HG03439 (cell line): ENCODE data around the gene ARMC8.

Experiments used
- ATAC-seq: cut with Tn5 transposase; IDR thresholded peaks from one replicate; pipeline ENCODE4 v1.9.1; 2021; ENCODE audit warnings: mild to moderate bottlenecking, moderate library complexity; ENCODE audit not compliant: unreplicated experiment

Gene ARMC8

DNA sequence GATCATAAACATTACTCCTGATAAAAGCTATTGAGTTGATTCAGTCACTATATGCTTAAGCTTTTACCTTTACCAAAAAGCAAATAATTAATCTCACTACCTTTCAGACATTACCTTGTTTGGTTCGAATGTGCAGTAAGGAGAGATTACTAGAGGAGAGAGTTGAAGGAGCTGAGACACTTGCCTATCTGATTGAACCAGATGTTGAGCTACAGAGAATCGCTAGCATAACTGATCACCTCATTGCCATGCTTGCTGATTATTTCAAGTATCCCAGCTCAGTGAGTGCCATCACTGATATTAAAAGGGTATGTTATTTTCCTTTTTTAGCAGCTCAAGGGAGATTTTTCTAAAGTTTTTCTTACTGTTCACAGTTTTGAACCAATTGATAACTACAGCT lies 54.6 kb downstream of the ARMC8 start:
- ATAC-seq, result no peak

DNA sequence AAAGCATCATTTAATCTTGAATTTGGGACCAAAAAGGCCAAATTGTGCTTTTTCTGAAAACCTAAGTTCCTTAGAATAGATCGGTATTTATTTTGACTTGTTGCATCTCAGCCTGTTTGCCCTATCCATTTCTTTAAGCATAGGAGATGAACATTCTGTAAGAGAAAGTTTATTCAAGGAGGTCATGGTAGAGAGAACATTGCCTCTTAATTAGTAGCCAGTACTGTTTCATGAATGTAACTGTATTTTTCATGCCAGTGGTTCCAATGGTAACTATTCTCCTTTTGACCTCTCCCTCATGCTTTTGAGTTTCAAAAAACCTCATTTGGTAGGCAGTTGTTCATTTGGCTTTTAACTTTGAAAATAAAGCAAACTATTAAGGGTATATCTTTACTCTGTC lies 55.4 kb downstream of the ARMC8 start:
- no peak for ATAC-seq

DNA sequence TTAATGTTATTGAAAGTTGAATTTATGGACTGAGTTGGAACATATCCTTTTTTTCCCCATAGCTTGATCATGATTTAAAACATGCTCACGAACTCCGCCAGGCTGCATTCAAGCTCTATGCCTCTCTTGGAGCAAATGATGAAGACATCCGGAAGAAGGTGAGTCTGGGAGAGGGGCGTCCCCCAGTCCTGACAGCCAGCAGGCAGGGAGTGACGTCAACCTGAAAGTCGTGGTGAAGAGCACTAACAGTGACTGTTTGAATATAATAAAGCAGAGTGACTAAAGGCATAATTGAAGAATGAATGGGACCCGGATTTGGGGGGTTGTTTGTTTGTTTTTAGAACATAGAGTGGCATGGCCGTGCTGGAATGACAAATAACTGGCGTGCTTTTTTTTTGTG lies 57.9 kb downstream of the ARMC8 start:
- no peak for ATAC-seq

DNA sequence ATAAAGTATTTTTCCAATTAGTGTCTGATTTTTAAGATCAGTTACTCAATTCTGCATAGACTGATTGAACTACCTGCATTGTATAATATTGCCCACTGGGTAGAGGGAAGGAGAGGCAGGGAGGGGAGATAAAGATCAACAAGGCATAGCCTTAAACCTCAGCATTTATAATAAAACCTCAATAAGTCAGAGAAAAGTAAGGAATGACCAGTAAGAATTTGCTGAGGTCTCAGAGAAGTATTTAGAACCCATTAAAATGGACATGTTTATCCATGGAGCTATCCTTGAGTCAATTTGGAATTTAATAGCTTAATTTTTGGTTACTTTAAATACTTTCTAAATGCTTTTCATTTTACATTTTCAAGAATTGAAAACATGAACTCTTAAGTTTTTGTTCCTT lies 62.5 kb downstream of the ARMC8 start:
- no peak for ATAC-seq

DNA sequence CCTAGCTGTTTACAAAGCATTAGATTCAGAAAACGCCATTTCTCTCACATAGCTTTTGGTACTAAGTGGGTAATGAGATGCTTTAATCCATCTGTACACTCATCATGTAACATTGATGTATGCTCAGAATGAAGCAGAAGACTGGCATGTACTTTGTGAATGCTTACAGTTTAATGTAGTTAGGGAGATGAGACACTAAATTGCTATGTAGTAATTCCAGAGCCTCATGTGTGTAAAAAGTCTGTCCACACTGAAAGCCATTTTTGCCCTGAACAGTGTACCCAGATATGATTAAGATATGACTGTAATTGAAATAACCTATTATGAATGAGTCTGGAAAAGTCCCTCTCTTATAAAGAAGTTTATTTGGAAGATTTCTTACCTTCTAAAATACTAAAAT lies 66.5 kb downstream of the ARMC8 start:
- ATAC-seq, result no peak

DNA sequence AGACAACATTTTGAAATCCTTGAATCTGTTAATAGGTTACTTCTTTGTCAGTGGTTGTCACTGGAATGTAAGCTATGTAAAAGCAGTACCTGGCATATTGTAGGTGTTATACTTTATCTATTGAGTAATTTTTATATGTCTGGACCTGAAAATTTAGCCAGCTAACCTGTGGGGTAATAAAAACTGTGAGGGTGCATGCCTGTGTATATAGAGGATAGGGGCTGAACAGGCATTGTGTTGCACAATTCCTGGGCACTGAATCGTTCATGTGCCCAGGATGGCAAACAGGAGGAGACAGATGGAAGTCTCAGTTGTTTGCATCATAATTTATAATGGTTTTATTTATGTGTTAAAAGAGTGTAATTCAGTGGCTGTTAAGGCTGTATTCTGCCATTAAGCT lies 67.1 kb downstream of the ARMC8 start:
- ATAC-seq, result no peak

DNA sequence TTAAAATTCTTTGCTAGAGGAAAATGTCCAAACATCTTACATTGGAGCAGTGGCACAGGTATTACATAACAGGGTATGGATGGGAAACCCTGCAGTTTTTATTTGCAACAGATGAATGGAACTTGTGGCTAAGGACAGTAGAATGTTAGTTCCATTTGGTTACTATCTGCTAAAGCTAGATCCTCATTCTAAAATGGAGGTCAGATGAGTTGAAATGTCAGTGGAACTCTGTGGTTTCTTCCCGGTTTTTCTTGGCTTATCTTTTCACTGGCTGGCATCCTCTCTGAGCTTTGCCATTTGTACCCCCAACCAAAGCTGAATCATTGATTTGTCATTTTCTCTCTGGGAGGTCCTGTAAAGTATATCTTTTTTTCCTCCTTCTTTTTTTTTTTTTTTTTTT lies 68.9 kb downstream of the ARMC8 start:
- ATAC-seq, result no peak

DNA sequence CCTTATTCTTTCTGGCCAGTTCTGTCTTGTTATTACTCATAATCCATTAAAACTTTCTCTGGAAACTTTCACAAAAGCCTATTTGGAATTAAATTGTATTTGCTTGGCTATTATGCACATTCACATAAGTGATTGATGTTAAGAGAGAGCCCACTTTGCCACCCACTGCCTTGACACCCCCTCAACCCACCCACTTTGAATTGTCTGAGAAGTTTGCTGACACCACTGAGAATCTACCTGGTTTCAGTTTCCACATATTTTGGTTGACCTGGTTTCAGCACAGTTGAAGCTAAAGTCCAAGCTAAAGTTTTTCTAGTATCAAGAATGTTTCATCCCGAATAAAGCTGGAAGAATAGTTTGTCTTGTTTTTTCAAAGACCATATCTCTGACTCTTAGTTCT lies 70.9 kb downstream of the ARMC8 start:
- ATAC-seq, result no peak

DNA sequence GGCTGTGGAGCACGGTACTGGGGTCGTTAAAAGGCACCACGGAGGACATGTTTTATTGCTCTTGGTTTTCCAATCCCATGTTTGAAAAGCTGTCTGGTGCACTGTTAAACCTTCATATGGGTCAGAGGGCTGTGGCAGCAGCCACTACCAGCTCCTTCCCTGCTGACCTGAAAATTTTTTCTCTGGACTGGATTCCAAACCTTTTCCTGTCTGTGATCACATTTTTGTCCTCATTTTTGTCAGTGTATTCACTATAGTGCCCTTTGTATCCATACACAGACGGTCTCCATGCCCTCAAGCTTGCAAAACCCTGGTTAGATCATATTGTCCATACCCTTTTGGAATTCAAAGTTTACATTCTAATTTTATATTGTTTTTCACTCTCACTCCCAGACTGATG lies 72.0 kb downstream of the ARMC8 start:
- ATAC-seq, result no peak

DNA sequence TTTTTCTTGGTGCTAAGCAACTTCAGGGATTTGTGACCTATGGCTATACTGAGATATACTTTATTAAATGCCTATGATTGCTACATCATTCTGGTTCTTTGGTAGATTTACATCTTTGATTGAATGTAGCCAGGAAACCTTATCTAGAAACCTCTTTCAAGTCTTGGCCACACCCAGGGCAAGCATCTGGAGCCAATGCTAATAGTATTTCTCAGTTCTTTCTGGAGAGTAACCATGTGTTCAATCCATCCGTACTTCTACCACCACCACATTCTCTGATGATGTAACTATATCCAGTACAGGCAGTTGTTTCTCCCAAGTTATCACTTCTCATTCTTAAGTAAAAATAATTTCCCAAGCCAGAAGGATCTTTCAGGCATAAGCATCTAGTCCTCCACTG lies 73.5 kb downstream of the ARMC8 start:
- ATAC-seq, result no peak

DNA sequence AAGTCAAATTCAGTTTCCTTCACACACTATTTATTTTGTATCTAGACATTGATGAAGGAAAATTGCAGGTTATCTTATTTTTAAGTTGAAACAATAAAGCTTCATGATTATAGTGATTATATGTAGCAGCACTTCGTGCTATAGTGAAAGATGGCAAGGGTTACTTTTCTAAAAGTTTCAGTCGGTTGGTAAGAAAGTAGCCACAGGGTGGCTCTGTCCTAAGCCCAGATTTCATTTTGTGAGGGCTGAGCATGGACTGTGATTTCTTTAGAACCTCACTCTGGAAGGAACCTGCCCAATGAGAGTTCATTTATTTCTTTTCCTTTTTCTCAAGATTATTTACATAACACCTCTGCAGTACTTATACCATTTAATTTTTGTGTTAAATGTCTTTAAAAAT lies 76.0 kb downstream of the ARMC8 start:
- no peak for ATAC-seq

DNA sequence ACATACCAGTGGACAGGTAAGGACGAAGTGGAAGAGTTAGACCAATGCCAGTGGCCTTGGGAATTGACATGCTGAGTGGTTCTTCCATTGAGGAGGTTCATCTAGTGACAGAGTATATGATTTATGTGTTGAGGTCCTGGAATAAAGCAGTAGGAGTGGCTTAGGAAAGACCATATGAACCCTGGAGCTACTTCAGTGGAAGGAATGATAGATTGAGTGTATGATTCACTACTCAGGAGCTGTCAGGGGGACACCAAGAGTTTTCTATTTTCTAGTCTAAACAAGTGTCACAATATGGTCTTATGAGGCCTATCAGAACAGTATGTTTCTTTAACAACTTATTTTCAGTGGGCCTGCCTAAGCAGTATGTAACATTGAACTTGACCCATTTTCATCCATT lies 78.6 kb downstream of the ARMC8 start:
- no peak for ATAC-seq

DNA sequence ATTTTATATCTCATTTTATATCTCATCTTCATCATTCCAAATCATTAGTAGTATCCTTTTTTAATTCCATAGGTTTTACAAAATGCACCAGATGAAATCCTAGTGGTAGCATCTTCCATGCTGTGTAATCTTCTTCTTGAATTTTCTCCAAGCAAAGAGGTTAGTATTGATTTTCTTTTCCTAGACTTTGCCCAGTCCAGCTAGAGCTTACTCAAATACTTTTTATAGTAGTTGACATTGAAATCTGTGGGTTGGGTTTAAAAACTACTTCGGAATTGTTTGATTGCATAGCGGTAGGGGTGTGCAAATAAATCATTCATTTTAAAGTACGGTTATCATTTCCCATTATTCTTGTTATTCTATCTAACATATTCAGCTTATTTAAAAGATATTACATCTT lies 80.0 kb downstream of the ARMC8 start:
- ATAC-seq, result no peak

DNA sequence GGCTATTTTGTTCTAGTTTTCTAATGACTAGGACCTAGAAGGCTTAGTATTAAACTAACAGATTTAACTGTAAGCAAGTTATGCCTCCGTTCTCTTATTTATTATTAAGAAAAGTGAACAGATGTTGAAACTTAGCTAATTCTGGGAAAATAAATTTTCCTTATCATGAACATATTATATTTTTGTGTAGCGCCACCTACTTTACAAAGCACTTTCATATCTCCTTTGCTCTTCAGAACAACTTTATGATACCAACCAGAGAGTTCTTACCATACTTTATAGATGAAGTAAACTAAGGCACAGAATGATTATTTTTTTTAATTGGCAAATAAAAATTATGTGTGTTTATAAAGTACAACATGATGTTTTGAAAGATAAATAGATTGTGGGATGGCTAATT lies 83.1 kb downstream of the ARMC8 start:
- ATAC-seq, result no peak

DNA sequence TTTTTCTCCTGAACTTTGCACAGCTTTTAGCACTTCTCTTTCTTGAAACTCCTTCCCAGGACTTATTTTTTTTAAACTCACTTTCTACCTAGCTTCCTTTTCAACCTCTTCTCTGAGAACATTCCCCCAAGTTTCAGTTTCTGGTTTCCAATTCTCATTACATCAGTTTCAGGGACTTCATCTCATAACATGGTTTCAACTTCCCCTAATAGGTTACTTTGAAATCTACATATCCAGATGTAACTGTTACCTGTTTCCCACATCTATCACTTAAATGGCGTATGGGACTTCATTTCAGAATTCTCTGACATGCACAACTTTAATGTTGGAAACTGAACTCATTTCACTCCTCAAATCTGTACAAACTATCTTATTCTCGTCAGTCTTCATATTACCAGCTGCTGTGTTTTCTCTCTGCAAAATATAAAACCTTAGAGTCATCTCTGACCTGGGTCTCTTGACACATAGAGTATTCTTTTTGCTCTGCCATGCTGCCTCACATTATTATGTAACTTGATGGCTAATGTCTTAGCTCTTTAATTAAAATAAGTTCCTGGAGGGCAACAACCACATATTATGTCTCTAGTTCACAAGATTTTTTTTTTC lies 84.2 kb downstream of the ARMC8 start:
- no peak for ATAC-seq

DNA sequence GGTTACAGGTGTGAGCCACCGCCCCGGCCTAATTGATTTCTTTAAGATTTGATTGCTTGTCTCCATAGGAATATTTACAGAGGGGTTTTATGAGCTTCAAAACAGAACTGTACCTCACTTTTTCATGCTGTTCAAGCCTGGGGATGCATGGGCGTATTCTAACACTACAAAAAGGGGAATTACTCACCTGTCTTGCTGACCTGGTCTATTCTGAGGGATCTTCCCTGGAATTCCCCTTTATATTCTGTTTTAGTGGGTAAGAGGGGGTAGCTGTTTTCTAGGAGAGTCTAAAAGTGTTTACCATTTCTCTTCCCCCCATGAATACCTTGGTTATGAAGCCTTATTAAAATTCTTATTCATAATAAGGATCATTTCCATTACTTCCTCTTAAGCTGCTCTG lies 94.5 kb downstream of the ARMC8 start:
- ATAC-seq, result no peak

DNA sequence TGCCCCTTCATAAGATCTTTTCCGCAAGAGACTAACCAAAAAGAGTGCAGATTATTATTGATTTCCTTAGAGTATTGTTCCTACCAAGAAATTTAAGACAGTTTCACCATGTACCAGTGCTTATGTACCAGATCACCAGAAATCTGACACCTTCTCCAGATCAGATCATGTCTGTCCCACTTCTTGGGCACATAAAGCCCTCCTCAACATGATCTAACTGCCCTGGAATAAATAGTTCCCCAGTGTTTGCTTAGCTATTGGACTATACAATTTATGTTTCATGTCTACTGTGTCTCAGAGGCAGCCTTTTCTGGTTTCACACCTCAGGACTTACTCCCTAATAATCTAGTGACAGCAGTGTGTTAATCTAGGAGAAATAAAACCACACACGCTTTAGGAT lies 95.7 kb downstream of the ARMC8 start:
- ATAC-seq, result no peak

DNA sequence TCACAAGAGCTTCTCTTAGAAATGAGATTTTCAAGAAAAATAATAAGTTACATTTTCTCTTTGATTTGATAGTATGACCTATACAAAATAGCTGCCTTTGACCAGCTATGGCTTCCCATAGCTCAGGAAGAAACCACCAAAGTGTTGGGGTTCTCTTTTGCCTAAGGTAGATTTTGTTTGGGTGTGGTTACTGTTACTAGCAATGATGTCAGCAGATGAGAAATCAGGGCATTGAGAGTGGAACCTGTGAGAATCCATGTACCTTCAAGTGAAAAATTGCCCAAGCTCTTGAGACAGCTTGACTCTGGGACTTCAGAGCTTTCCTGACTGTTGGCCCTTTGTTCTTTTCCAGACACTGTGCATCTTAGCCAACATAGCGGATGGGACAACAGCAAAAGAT lies 97.0 kb downstream of the ARMC8 start:
- no peak for ATAC-seq

DNA sequence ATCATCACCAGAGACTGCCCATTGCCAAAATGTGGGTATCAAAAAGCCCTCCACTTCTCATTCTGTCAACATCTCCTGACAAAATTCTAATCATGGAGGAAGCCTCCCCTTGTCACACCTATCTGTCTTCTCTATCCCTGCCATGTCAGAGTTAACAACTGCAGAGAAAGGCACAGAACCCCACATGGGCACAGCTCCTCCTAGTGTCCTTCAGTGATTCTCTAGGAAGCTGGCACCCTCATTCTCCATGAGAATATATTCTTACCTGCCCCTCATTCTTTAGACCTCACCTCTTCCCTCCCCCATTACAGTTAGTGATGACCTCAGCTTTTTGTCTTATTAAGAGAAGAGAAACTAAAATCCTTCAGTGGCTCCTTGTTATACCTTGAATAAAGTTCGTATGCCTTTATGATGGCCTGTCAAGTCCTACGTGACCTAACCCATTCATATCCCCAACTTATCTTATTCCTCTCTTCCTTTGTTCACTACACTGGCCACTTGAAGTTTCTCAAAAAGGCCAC lies 97.9 kb downstream of the ARMC8 start:
- no peak for ATAC-seq

DNA sequence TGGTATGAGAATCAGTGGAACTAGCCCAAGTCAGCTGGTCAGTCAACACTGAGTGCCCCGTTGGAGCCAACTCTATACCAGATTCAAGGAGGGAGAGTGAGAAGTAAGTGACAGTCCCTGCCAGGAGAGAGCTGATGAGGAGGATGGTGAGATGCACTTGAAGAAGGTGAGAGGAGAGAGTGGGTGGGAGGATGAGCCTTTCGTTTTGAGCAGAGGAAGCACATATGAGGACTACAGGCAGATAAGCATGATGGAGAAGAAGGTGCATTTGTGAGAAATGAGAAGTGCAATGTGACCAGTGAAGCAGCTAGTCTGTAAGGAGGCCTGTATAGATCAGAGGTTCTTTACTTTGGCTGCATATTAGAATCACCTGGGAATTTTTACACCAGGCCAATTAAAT lies 102.2 kb downstream of the ARMC8 start:
- no peak for ATAC-seq

DNA sequence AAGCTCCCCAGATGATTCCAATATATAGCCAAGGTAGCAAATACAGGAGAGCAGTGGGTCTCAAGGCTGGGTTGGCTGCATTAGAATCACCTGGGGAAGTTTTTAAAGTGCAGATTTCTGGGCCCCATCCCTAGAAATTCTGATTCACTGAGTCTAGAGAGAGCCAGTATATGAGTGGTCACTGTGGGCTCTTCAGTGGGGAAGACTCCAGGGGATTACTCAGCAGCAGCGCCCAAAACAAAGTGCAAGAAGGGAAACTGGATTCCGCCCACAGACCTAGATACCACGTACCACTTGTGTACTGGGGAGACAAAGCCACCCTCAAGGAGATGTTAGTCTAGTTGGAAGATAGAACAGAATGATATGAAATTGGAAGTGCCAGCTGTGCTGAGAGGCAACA lies 102.6 kb downstream of the ARMC8 start:
- ATAC-seq, result no peak

DNA sequence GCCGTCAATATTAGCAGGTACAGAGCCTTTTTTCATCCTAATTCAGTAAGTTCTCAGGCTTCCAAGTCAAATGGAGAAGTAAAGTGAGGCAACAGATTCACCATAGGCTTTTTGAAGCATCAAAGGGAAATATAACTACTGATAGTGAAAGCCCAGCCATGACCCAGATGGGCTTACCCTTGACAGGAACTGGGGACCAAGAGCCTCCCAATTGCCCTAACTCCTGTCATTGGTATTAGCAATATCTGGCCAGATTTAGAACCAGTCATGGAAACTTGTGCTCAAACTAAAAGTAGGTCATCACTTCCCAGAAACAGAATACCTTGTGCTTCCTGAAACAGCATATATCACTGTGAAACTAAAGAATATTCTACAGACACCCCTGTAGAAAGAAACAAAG lies 109.5 kb downstream of the ARMC8 start:
- ATAC-seq, result no peak

DNA sequence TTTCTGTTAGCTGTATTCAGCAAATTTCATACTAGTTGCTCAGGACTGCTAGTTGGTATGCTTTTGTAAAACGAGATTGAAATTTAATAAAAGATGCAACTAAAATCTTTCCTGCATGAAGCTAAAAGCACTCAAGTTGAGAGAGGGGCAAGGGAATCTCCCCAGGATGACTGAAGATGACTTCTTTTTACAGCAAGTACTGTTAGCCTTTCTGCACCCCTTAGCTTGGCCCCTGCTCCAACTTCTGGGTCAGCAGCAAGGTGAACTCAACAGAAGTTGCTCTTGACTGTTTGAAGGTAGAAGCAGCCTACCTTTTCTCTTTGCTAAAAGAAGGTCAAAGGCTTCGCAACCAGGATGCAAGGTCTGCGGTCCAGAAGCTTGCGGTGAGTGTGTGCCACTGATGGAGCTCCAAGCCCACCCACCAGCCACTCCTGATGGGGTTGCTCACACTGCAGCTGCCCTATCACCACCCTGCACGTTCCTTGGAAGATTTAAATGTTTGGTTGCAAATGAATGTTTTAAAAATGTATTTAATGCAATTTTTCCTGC lies 110.0 kb downstream of the ARMC8 start:
- no peak for ATAC-seq
